HepG2 (cell line): ENCODE data around the gene ATG9A. TPM values are rescaled to one million over a fixed set of nuclear protein-coding genes. Genes with fewer than 3 reads are reported as not detected.

Experiments
- BCL6 ChIP-seq: IDR thresholded peaks from 2 replicates; pipeline ENCODE4 v1.6.1; 2016; ENCODE audit warnings: missing genetic modification reagents, missing compliant biosample characterization
- BRF2 ChIP-seq: sonication (generic); formaldehyde crosslinking; IDR thresholded peaks from 2 replicates; pipeline ENCODE4 v1.8.1; 2022; ENCODE audit warnings: mild to moderate bottlenecking, missing genetic modification reagents
- DMAP1 ChIP-seq: IDR thresholded peaks from 2 replicates; pipeline ENCODE4 v1.6.1; 2016
- ELF3 ChIP-seq: IDR thresholded peaks from 2 replicates; pipeline ENCODE4 v1.6.1; 2016; ENCODE audit warnings: missing genetic modification reagents, missing compliant biosample characterization
- EZH2 ChIP-seq: conservative IDR thresholded peaks from 2 replicates; pipeline ENCODE4 v1.6.1; 2012; ENCODE audit warnings: mild to moderate bottlenecking, low read depth, low read length, moderate library complexity
- FOXC1 ChIP-seq: sonication (generic); formaldehyde crosslinking; IDR thresholded peaks from 2 replicates; pipeline ENCODE4 v1.8.0; 2022; ENCODE audit warnings: mild to moderate bottlenecking, missing genetic modification reagents, borderline replicate concordance
- HES4 ChIP-seq: sonication (generic); formaldehyde crosslinking; IDR thresholded peaks from 2 replicates; pipeline ENCODE4 v1.9.0; 2021; ENCODE audit warnings: mild to moderate bottlenecking, missing genetic modification reagents, borderline replicate concordance
- MBNL3 ChIP-seq: fragments of 250-450 bp; sonication (Bioruptor Pico); conservative IDR thresholded peaks from 2 replicates; pipeline ENCODE4 v1.8.0; 2022; ENCODE audit warnings: mild to moderate bottlenecking, inconsistent platforms
- MXD4 ChIP-seq: IDR thresholded peaks from 2 replicates; pipeline ENCODE4 v1.6.1; 2016; ENCODE audit warnings: mild to moderate bottlenecking, missing biosample characterization, missing genetic modification reagents
- POLR2AphosphoS2 ChIP-seq: IDR thresholded peaks from 2 replicates; pipeline ENCODE4 v1.6.1; 2011; ENCODE audit warnings: low read depth, low read length, improper control_type of control experiment
- RBM22 ChIP-seq: fragments of 200-400 bp; formaldehyde crosslinking; optimal IDR thresholded peaks from 2 replicates; pipeline ENCODE3; 2017; ENCODE audit warnings: mild to moderate bottlenecking, low read length, moderate library complexity
- SKI ChIP-seq: fragments of 450-650 bp; IDR thresholded peaks from one replicate; pipeline ENCODE4 v1.6.1; 2018; ENCODE audit warnings: mild to moderate bottlenecking; ENCODE audit not compliant: partially characterized antibody
- SMAD1 ChIP-seq: sonication (generic); formaldehyde crosslinking; IDR thresholded peaks from 2 replicates; pipeline ENCODE4 v1.4.0; 2020; ENCODE audit warnings: missing genetic modification reagents, low read depth, mild to moderate bottlenecking, borderline replicate concordance
- SMARCC2 ChIP-seq: fragments of 450-650 bp; IDR thresholded peaks from 2 replicates; pipeline ENCODE4 v1.6.1; 2017; ENCODE audit warnings: antibody characterized with exemption, mild to moderate bottlenecking
- SRY ChIP-seq: sonication (generic); formaldehyde crosslinking; IDR thresholded peaks from 2 replicates; pipeline ENCODE4 v1.8.0; 2022; ENCODE audit warnings: mild to moderate bottlenecking, missing genetic modification reagents
- STAG1 ChIP-seq: sonication (generic); formaldehyde crosslinking; IDR thresholded peaks from 2 replicates; pipeline ENCODE4 v1.4.0; 2020; ENCODE audit warnings: missing genetic modification reagents
- TARDBP ChIP-seq: sonication (generic); formaldehyde crosslinking; IDR thresholded peaks from 2 replicates; pipeline ENCODE4 v1.8.0; 2022; ENCODE audit warnings: mild to moderate bottlenecking, missing genetic modification reagents
- TBX3 ChIP-seq: fragments of 450-650 bp; IDR thresholded peaks from 2 replicates; pipeline ENCODE4 v1.6.1; 2017; ENCODE audit warnings: antibody characterized with exemption, mild to moderate bottlenecking, inconsistent platforms, borderline replicate concordance
- TGIF2 ChIP-seq: IDR thresholded peaks from 2 replicates; pipeline ENCODE4 v1.6.1; 2016; ENCODE audit warnings: control low read depth, missing compliant biosample characterization
- ZBTB7B ChIP-seq: sonication (generic); formaldehyde crosslinking; IDR thresholded peaks from 2 replicates; pipeline ENCODE4 v1.4.0; 2020; ENCODE audit warnings: missing genetic modification reagents
- ZNF232 ChIP-seq: sonication (generic); formaldehyde crosslinking; IDR thresholded peaks from 2 replicates; pipeline ENCODE4 v1.4.0; 2020; ENCODE audit warnings: missing genetic modification reagents, borderline replicate concordance
- ZNF274 ChIP-seq: sonication (generic); formaldehyde crosslinking; IDR thresholded peaks from 2 replicates; pipeline ENCODE4 v1.5.1; 2020; ENCODE audit warnings: mild to moderate bottlenecking, missing genetic modification reagents
- ZNF317 ChIP-seq: sonication (generic); formaldehyde crosslinking; IDR thresholded peaks from 2 replicates; pipeline ENCODE4 v1.5.0; 2020; ENCODE audit warnings: mild to moderate bottlenecking, missing genetic modification reagents
- ZNF768 ChIP-seq: sonication (generic); formaldehyde crosslinking; IDR thresholded peaks from 2 replicates; pipeline ENCODE4 v1.4.0; 2020; ENCODE audit warnings: missing genetic modification reagents
- polyA plus RNA-seq, 8 experiments: library from polyadenylated mRNA; depleted of rRNA in 3 of 8; stranded (reverse) in 7 of 8; unstranded in 1 of 8; fragments of >200 nt; fragmentation: Illumina TruSeq in 4 of 8; extraction: Trizol in 4 of 8; gene quantifications; 2 replicates each; pipeline versions ENCODE4 v1.2.1 to v1.2.3, GENCODE V29; 2011 to 2016; ENCODE audit warnings: low read depth in 4 of 8, missing spikeins in 1 of 8, mixed read lengths in 1 of 8; ENCODE audit not compliant: insufficient read depth in 1 of 8
- total RNA-seq, 5 experiments: library from RNA; depleted of rRNA; stranded (reverse); fragments of >200 nt; fragmentation: Illumina TruSeq; extraction: Trizol; gene quantifications; 2 replicates each; pipeline ENCODE4 v1.2.3, GENCODE V29; 2016; ENCODE audit warnings: low read depth in 1 of 5

The ATG9A gene
- total and polyA plus RNA-seq, 2 of the 13 experiments (the other 11 are each of a cell fraction or from before 2014, with no cell fraction given): 35.0 to 131 TPM

DNA sequence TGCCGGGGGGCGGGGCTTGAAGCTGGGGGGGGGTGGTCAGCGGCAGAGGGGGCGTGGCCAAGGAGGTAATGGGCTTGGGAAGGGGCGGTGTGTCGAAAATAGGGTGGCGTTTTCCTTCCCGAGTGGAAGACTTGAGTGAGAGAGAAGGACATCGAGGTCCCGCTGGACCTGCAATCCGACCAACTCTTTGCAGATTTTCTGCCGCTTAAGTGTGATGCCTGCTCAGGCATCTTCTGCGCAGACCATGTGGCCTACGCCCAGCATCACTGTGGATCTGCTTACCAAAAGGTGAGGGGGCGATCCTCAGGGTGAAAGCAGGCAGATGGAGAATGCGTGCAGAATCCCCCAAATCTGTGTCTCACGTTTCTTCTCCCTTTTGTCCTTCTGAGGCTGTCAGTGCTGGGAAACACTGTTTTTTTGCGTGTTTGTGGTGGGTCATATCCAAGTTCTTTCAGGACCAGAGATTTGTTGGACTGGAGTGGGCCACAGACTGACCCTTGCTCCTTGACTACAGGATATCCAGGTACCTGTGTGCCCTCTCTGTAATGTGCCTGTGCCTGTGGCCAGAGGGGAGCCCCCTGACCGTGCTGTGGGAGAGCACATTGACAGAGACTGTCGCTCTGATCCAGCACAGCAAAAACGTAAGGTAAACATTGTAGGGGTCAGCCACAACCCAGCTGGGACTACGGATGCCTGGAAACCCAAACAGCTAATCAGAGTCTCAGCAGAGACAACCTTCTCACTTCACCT, 22.1 kb downstream of the ATG9A start (continued):
- TF ChIP-seq ZNF274 (peak; percentile 39; the same call in 1 of the 2 replicates), MXD4 (CRISPR knock-in tag) (no peak), TBX3 (no peak), SMARCC2 (no peak), BRF2 (CRISPR knock-in tag) (no peak), POLR2AphosphoS2 (no peak), TARDBP (no peak), DMAP1 (CRISPR knock-in tag) (peak; percentile 3; the same call in 1 of the 2 replicates), MBNL3 (CRISPR knock-in tag) (no peak), TGIF2 (CRISPR knock-in tag) (peak; percentile 48; the same call in 1 of the 2 replicates), EZH2 (no peak), RBM22 (peak; percentile 12), ZNF768 (CRISPR knock-in tag) (peak; percentile 53; the same call in 1 of the 2 replicates), ZNF317 (CRISPR knock-in tag) (peak; percentile 22; the same call in 1 of the 2 replicates), BCL6 (CRISPR knock-in tag) (no peak), ZBTB7B (peak; percentile 16; the same call in 1 of the 2 replicates), SMAD1 (CRISPR knock-in tag) (no peak), ELF3 (0 out of 2 replicates have a peak, but pooled peaks have one; percentile 5), FOXC1 (CRISPR knock-in tag) (0 out of 2 replicates have a peak, but pooled peaks have one; percentile 3), SKI (no peak), ZNF232 (CRISPR knock-in tag) (no peak), HES4 (CRISPR knock-in tag) (0 out of 2 replicates have a peak, but pooled peaks have one; percentile 57), STAG1 (CRISPR knock-in tag) (no peak), SRY (peak; percentile 75; the same call in 1 of the 2 replicates)
